T-helper 9 cell (primary cell): ENCODE results near the gene PEX13.

Source experiments
- DNase-seq: peaks from one replicate; pipeline ENCODE4 v3.0.0-alpha.2; 2020

PEX13 gene

GRCh38 chr2:61085883-61086282 is 68.4 kb downstream of the PEX13 start:
- no peak for DNase-seq

GRCh38 chr2:61089797-61090196 is 72.3 kb downstream of the PEX13 start:
- no peak for DNase-seq

GRCh38 chr2:61090386-61090921 is 72.9 kb downstream of the PEX13 start:
- no peak for DNase-seq

- DNase-seq, result no peak
Observed at GRCh38 chr2:61091485-61091884, 74.0 kb downstream of the PEX13 start.

- DNase-seq, result no peak
Observed at GRCh38 chr2:61096438-61096837, 78.9 kb downstream of the PEX13 start.

- DNase-seq, result no peak
Observed at GRCh38 chr2:61100801-61101200, 83.3 kb downstream of the PEX13 start.
